ENCODE data around the gene RBL1.

DNA sequence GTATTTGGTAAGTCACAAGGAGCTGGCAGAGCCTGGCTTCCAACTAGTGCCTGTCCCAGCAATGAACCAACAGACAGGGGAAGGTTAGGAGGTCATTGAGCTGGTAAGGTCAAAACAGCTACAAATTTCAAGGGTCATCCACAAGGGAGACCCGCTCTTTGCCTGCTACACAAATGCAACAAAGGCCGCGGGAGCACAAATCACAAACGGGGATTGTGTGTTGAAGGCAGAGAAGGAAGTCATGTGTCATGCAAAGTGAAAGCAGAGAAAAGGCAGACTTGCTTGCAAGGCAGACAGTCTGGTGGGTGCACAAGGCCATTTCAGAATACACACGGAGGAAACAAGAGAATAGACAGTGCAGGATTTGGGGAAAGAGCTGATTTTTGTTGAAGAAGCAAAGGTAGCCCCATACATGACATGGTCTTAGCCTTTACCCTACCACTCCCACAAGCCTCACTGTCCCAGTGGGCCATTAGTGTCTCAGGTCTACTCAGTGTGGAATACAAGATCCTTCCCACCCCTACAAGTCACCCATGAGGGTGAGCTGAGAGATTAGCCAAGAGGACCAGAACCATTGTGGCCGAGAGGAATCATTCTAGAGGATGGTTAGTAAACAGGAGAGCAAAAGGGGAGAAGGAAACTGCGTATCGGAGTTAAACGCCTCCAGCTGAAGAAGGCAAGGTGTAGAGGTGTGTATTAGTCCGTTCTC, 126.2 kb downstream of the RBL1 start:
- no peak for TF ChIP-seq CTCF (IDR thresholded peaks at IDR 0.05)
- no peak for TF ChIP-seq ZFX (IDR thresholded peaks at IDR 0.05; ENCODE audit: borderline replicate concordance)

Measured in 22Rv1 (cell line).